Upper lobe of right lung (tissue), 1 donor: ENCODE data around the gene NRDE2. TPM values are rescaled to one million over a fixed set of nuclear protein-coding genes. Genes with fewer than 3 reads are reported as not detected.

Experiments used
- ATAC-seq: fragments of 200-7000 bp; cut with Tn5 transposase; one replicate; pipeline ENCODE4 v1.9.1; 2020; ENCODE audit warnings: mild to moderate bottlenecking, moderate library complexity
- DNase-seq: peaks from one replicate; pipeline ENCODE4 v3.0.0-alpha.2; 2020
- H3K27ac ChIP-seq: fragments of 200-600 bp; one replicate; pipeline ENCODE4 v1.8.0; 2022
- H3K27me3 ChIP-seq: fragments of 200-600 bp; one replicate; pipeline ENCODE4 v1.8.0; 2022; ENCODE audit warnings: mild to moderate bottlenecking
- H3K36me3 ChIP-seq: fragments of 200-600 bp; one replicate; pipeline ENCODE4 v1.8.0; 2022
- H3K4me1 ChIP-seq: fragments of 200-600 bp; one replicate; pipeline ENCODE4 v1.8.0; 2022
- H3K4me3 ChIP-seq: fragments of 200-600 bp; one replicate; pipeline ENCODE4 v1.8.0; 2022; ENCODE audit warnings: mild to moderate bottlenecking
- H3K9me3 ChIP-seq: fragments of 200-600 bp; one replicate; pipeline ENCODE4 v1.8.0; 2022
- CTCF ChIP-seq: fragments of 200-600 bp; IDR thresholded peaks from one replicate; pipeline ENCODE4 v1.8.0; 2022; ENCODE audit warnings: antibody characterized with exemption
- intact Hi-C: fragments of 100-400 bp; cut with DNase I; formaldehyde crosslinking; loops from one replicate; pipeline ENCODE4 v1.11.0; 2022
- total RNA-seq: library from RNA; stranded (reverse); fragmentation: NEBNext Ultra II Directional; extraction: Animal tissue kit (Norgen Biotek cat#: 25700); gene quantifications from one replicate; pipeline ENCODE4 v1.2.1, GENCODE V29; 2021
- donor health status: DM: no; HTN: yes; CAD: no; lungs with severe emphysema.

Gene NRDE2
- total RNA-seq, 1 donor from 2014 or later: 22.2 TPM

- intact Hi-C loops: no loop called here
- Histone ChIP-seq H3K27me3 (no peaks in the 10 kb centered on the region), H3K36me3 (peaks cover 58% of the 10 kb centered on the region), H3K9me3 (no peaks in the 10 kb centered on the region), H3K4me3 (no peak overlapping the region), H3K27ac (no peak overlapping the region), H3K4me1 (peaks cover 9% of the 10 kb centered on the region)
- no peak for TF ChIP-seq CTCF
- DNase-seq: no peak
- ATAC-seq: no peak
These were observed 26.6 kb downstream of the NRDE2 start for GRCh38 chr14:90305176-90305601.

GRCh38 chr14:90304502-90304901, 27.2 kb downstream of the NRDE2 start:
- H3K36me3 ChIP-seq: peaks cover 55% of the 10 kb centered on the region
- TF ChIP-seq CTCF: no peak

GRCh38 chr14:90303473-90303872, 28.3 kb downstream of the NRDE2 start:
- DNase-seq (no peak), ATAC-seq (no peak)
- peaks cover 48% of the 10 kb centered on the region for H3K36me3 ChIP-seq
- no peak overlapping the region for H3K27ac ChIP-seq
- H3K27me3 ChIP-seq: no peaks in the 10 kb centered on the region
- no peak for TF ChIP-seq CTCF
- H3K4me1 ChIP-seq: peaks cover 9% of the 10 kb centered on the region
- intact Hi-C loops: no loop called here
- H3K9me3 ChIP-seq: no peaks in the 10 kb centered on the region
- H3K4me3 ChIP-seq: no peak overlapping the region

More at GRCh38 chr14:90304502-90304901, 27.2 kb downstream of the NRDE2 start:
- no peak for DNase-seq
- Histone ChIP-seq H3K4me3 (no peak overlapping the region), H3K4me1 (peaks cover 9% of the 10 kb centered on the region), H3K27me3 (no peaks in the 10 kb centered on the region), H3K27ac (no peak overlapping the region), H3K9me3 (no peaks in the 10 kb centered on the region)
- no peak for ATAC-seq
- intact Hi-C loops: no loop called here

- peaks cover 9% of the 10 kb centered on the region for H3K4me1 ChIP-seq
- no peak overlapping the region for H3K4me3 ChIP-seq
- no peaks in the 10 kb centered on the region for H3K27me3 ChIP-seq
- H3K9me3 ChIP-seq: no peaks in the 10 kb centered on the region
- intact Hi-C loops: no loop called here
- no peak for TF ChIP-seq CTCF
- H3K36me3 ChIP-seq: peaks cover 42% of the 10 kb centered on the region
- no peak for DNase-seq
- no peak for ATAC-seq
- H3K27ac ChIP-seq: no peak overlapping the region
These were observed 29.0 kb downstream of the NRDE2 start for GRCh38 chr14:90302529-90303303.

GRCh38 chr14:90301668-90302090, 30.1 kb downstream of the NRDE2 start:
- H3K36me3 ChIP-seq: peaks cover 45% of the 10 kb centered on the region
- no peaks in the 10 kb centered on the region for H3K27me3 ChIP-seq
- ATAC-seq (peak; percentile 65), DNase-seq (no peak)
- no peaks in the 10 kb centered on the region for H3K9me3 ChIP-seq
- H3K4me3 ChIP-seq: no peak overlapping the region
- intact Hi-C loops: no loop called here
- H3K27ac ChIP-seq: no peak overlapping the region
- peak; percentile 59 for TF ChIP-seq CTCF
- peaks cover 9% of the 10 kb centered on the region for H3K4me1 ChIP-seq
